ENCODE measurements around the gene FCF1.

Gene FCF1

DNA sequence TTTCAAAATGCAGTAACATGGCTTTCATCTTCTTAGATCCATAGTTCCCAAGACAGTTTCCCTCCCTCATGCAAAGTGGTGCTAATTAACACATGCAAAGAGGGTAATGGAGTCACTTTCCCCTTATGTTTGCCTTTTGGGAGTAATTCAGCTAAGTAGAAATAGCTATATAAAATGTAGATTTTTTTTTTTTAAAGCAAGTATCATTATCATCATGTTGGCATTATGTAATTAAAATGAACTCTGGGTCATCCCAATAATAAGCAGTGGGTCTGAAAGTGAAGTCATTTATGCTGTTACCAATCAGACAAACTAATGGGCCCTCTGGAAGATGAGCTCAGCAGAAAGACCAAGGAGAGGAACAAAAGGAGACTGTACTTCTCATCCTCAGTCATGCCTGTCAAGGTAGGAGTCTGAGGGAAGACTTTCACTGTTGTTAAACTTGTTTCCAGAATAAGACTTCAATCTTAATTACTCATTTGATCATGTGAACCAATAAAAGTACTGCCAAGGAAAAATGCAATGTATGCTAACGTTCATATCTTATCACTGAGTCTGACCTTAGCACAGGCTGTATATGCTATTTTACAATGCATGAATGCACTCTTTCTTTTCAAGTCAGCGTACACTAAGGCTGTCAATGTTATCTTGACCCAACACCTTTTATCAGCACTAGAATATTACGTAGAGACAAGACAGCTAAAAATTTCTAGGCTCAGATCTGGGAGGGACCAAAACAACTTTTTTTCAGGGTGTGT, 26.8 kb upstream of the FCF1 start:
- Mint-ChIP-seq H3K4me1 (peaks cover 29 to 31% of the 10 kb centered on the region in 2 donors), H3K9me3 (no peaks in the 10 kb centered on the region), H3K27me3 (no peaks in the 10 kb centered on the region), H3K27ac (no peak overlapping the region), H3K4me3 (no peak overlapping the region), H3K36me3 (peaks cover 45 to 71% of the 10 kb centered on the region in 2 donors)
- ATAC-seq (replicated peaks) (no peak), DNase-seq (no peak)

DNA sequence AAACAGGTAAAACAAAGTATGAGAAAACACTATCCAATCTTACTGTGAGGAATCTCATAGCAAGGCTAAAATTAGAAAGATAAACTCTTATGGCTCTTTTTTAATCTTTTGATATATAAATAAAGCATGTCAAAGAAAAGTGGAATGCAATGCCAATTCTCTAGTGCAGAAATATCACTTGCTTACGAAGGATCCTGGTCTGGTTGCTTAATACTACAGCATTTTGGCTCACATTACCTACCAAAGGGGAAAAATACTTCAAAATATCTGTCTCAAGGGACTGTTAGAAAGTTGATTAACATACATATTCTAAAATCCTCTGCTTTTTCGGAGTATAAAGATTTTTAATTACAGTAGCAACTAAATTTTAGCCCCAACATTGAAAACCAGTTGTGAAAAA, 21.5 kb upstream of the FCF1 start:
- ATAC-seq (replicated peaks), result no peak
- Mint-ChIP-seq H3K4me1 (peaks cover 8 to 12% of the 10 kb centered on the region in 2 donors), H3K9me3 (no peaks in the 10 kb centered on the region), H3K27ac (no peak overlapping the region), H3K36me3 (peaks cover 21 to 43% of the 10 kb centered on the region in 2 donors), H3K27me3 (no peaks in the 10 kb centered on the region), H3K4me3 (no peak overlapping the region)
- DNase-seq, result no peak

DNA sequence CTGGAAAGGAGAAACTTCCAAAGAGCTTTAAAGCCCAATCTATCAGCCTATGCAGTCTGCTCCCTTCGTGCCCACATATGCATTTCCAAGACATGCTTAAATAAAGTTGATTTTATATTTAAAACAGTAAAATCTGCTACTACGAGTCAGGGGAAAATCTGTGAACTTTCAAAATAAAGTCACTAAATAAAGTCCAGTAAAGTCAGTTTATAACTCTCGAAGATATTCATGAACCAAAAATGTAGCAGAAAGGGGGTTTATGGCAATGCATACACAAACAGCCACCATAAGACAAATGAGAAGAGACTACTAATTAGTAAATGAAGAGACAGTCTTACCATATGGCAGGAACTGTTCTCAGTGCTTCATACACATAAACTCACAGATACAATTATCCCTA, 19.8 kb upstream of the FCF1 start:
- ATAC-seq (replicated peaks), result no peak
- H3K4me1 Mint-ChIP-seq, result peaks cover 8 to 10% of the 10 kb centered on the region in 2 donors
- H3K27ac Mint-ChIP-seq, result no peak overlapping the region
- no peak for DNase-seq
- H3K27me3 Mint-ChIP-seq, result no peaks in the 10 kb centered on the region
- no peaks in the 10 kb centered on the region for H3K9me3 Mint-ChIP-seq
- peaks cover 23 to 44% of the 10 kb centered on the region in 2 donors for H3K36me3 Mint-ChIP-seq
- no peak overlapping the region for H3K4me3 Mint-ChIP-seq

DNA sequence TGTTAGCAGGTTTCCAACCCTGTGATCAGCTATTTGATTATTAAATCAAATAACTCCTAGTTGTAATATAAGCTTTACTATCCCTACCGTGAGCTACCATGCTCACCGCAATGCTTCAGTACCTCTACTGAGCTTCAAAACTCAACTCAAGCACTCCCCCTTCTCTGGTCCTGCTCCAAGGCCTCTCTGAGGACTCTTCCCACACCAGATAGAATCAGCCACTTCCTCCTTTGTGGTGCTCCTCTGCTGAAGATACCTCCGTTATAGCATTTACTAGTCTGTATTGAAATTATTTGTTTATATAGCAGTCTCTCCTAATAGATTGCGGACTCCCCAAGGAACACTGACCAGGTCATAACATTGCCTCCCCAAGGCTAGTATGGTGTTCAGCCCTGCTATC, 17.5 kb upstream of the FCF1 start:
- H3K27ac Mint-ChIP-seq, result no peak overlapping the region
- H3K27me3 Mint-ChIP-seq, result no peaks in the 10 kb centered on the region
- no peak overlapping the region for H3K4me3 Mint-ChIP-seq
- H3K4me1 Mint-ChIP-seq, result peaks cover 4 to 8% of the 10 kb centered on the region in 2 donors
- peaks cover 14 to 38% of the 10 kb centered on the region in 2 donors for H3K36me3 Mint-ChIP-seq
- H3K9me3 Mint-ChIP-seq, result no peaks in the 10 kb centered on the region
- no peak for ATAC-seq (replicated peaks)
- DNase-seq, result no peak

DNA sequence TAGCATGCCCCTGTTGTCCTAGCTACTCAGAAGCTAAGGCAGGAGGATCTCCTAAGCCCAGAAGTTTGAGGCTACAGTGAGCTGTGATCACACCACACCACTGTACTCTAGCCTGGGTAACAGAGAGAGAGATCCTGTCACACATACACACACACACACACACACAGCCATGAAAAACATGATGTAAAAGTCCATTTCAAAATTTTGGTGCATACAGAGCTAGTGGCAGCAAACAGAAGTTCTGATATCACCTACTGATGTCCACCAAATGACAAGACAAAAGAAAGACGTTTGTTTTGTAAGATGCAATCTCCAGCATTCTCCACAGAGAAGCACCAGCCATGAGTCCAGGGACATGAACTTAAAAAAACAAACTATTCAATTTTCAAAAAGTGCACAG, 15.9 kb upstream of the FCF1 start:
- no peak for ATAC-seq (replicated peaks)
- Mint-ChIP-seq H3K27me3 (no peaks in the 10 kb centered on the region), H3K9me3 (peaks cover 4 to 6% of the 10 kb centered on the region in 2 donors), H3K4me3 (no peak overlapping the region), H3K4me1 (peaks cover 9 to 14% of the 10 kb centered on the region in 2 donors), H3K27ac (no peak overlapping the region), H3K36me3 (peaks cover 20 to 42% of the 10 kb centered on the region in 2 donors)
- DNase-seq, result no peak

DNA sequence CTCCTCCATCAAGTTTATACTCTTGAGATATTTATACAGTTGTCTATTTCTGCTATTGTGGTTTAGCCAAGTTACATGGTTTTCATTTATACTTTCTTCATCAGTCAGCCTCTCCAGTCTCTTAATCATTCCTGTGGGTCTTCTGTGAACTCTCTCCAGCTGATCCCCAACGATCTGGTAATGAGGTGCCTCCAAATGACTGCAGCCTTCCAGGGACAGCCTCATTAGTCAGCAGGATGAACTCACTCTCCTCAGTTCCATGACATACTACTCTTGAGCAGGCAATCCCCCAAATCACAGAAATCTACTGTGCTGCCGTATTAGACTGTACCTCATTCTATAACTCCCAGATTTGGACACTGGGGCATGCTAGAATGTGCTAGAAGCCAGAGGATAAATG, 15.4 kb upstream of the FCF1 start:
- DNase-seq (no peak), ATAC-seq (replicated peaks) (no peak)
- Mint-ChIP-seq H3K4me3 (no peak overlapping the region), H3K36me3 (peaks cover 25 to 46% of the 10 kb centered on the region in 2 donors), H3K9me3 (peaks cover 4 to 7% of the 10 kb centered on the region in 2 donors), H3K4me1 (peaks cover 9 to 14% of the 10 kb centered on the region in 2 donors), H3K27me3 (no peaks in the 10 kb centered on the region), H3K27ac (no peak overlapping the region)

DNA sequence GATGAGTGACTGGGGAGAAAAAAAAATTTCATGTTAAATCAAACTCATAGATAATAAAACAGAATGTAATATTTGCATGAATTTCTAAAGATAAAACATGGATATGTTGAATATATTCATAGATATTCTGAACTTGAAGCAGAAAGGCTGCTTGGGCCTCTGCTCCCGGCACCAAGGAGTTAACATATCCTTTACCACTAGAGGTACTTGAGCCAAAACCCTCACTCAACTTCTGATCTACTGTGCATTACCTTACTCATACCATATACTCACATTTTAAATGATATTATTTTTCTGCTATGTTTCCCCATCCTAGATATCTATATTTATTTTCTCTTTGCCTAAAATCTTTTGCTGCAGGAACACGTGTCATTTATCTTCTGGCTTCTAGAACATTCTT, 15.0 kb upstream of the FCF1 start:
- Mint-ChIP-seq H3K36me3 (peaks cover 29 to 50% of the 10 kb centered on the region in 2 donors), H3K27me3 (no peaks in the 10 kb centered on the region), H3K27ac (no peak overlapping the region), H3K4me1 (peaks cover 12 to 18% of the 10 kb centered on the region in 2 donors), H3K9me3 (peaks cover 9 to 11% of the 10 kb centered on the region in 2 donors), H3K4me3 (no peak overlapping the region)
- no peak for ATAC-seq (replicated peaks)
- DNase-seq, result no peak

DNA sequence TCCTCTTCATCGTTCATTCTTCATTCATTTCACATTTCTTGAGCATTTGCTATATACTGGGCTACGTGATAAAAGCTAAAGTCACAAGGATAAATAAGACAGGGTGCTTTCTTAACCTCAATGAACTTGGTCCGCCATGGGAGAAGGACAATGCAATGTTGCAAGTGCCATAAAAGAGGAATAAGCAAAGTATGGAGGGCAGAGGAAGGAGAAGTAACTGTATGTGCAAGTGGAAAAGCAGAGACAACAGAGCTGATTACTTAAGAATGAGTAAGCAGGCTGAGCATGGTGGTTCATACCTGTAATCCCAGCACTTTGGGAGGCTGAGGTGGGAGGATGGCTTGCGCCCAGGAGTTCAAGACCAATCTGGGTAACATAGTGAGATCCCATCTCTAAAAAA, 14.5 kb upstream of the FCF1 start:
- H3K9me3 Mint-ChIP-seq, result peaks cover 11 to 12% of the 10 kb centered on the region in 2 donors
- DNase-seq (no peak), ATAC-seq (replicated peaks) (no peak)
- no peak overlapping the region for H3K4me3 Mint-ChIP-seq
- no peak overlapping the region for H3K27ac Mint-ChIP-seq
- peaks cover 15 to 22% of the 10 kb centered on the region in 2 donors for H3K4me1 Mint-ChIP-seq
- H3K36me3 Mint-ChIP-seq, result peaks cover 31 to 52% of the 10 kb centered on the region in 2 donors
- no peaks in the 10 kb centered on the region for H3K27me3 Mint-ChIP-seq

DNA sequence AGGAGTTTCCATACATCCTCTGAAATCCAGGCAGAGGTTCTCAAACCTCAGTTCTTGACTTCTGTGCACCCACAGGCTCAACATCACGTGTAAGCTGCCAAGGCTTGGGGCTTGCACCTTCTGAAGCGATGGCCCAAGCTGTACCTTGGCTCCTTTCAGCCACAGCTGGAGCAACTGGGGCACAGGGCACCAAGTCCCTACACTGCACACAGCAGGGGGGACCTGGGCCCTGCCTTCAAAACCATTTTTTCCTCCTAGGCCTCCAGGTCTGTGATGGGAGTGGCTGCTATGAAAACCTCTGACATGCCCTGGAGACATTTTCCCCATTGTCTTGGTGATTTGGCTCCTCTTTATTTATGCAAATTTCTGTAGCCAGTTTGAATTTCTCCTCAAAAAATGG, 10.7 kb upstream of the FCF1 start:
- DNase-seq (no peak), ATAC-seq (replicated peaks) (no peak)
- Mint-ChIP-seq H3K4me3 (no peak overlapping the region), H3K4me1 (peaks cover 22 to 33% of the 10 kb centered on the region in 2 donors), H3K27me3 (no peaks in the 10 kb centered on the region), H3K9me3 (peaks cover 11 to 14% of the 10 kb centered on the region in 2 donors), H3K27ac (no peak overlapping the region), H3K36me3 (peaks cover 28 to 50% of the 10 kb centered on the region in 2 donors)

DNA sequence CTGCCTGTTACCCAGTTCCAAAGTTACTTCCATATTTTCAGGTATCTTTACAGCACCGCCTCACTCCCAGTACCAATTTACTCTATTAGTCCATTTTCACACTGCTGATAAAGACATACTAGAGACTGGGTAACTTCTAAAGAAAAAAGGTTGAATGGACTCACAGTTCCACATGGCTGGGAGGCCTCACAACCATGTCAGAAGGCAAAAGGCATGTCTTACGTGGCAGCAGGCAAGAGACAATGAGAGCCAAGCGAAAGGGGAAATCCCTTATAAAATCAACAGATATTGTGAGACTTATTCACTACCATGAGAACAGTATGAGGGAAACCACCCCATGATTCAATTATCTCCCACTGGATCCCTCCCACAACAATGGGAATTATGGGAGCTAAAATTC, 9.9 kb upstream of the FCF1 start:
- Mint-ChIP-seq H3K4me1 (peaks cover 22 to 34% of the 10 kb centered on the region in 2 donors), H3K36me3 (peaks cover 24 to 45% of the 10 kb centered on the region in 2 donors), H3K27ac (peak overlapping the region; percentile 15), H3K9me3 (peaks cover 11 to 14% of the 10 kb centered on the region in 2 donors), H3K4me3 (no peak overlapping the region), H3K27me3 (no peaks in the 10 kb centered on the region)
- ATAC-seq (replicated peaks) (peak; percentile 51 to 60), DNase-seq (no peak)

DNA sequence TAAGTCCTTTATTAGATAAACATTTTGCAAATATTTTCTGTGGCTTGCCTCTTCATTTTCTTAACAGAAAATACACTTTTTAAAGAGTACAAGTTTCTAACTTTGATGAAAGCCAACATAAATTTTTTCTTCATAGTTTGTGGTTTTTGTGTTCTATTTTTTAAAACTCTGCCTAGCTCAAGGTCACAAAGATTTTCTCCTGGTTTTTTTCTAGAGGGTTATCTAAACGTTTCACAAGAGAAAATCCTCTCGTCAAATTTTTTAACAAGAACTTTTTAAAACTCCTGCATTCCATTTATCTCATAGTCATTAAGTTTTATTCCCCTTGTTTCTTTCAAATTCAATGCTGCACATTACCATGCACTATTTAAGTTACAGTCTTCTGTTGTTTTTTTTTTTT, 8.3 kb upstream of the FCF1 start:
- no peaks in the 10 kb centered on the region for H3K27me3 Mint-ChIP-seq
- DNase-seq, result no peak
- peaks cover 24 to 43% of the 10 kb centered on the region in 2 donors for H3K4me1 Mint-ChIP-seq
- ATAC-seq (replicated peaks), result no peak
- H3K9me3 Mint-ChIP-seq, result peaks cover 11 to 14% of the 10 kb centered on the region in 2 donors
- peaks cover 24 to 37% of the 10 kb centered on the region in 2 donors for H3K36me3 Mint-ChIP-seq
- H3K27ac Mint-ChIP-seq, result no peak overlapping the region
- H3K4me3 Mint-ChIP-seq, result no peak overlapping the region

DNA sequence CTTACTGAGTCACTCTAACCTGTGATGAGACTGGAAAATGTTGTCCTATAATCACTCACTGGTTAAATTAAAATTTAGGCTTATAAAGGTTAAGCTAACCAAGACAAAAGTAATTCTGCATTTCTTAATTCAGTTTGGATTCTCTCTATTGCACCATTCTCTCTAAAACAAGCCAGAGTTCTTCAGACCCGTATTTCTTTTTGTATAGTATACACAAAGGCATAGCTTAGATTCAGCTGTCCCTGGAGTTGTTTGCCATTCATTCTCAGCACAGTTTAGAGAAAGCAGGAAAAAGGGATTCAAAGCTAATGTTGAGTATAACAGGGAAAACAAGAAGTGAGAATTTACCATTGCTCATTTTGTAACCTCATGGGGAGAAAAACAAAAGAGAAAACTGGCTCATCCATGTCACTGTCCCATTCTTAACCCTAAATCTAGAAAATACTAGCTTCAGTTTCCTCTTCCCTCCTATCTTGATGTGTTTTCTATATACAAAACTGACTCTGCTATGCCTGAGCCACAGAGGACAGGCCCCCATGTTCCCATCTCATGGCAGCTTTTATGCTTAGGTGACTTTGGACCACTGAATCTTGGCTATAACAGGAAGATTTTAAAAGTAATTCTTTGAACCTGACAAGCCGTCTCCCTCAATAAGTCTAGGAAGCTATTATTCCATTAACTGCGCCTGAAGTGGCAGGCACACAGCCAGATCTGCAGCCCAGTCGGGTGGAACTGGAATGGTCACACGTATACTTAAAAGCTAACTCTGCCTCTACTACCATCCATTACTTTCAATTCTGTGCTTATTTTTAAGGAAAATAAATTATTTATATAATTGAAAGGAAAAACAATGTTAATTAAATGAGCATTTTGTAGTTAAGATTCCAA, 7.1 kb upstream of the FCF1 start:
- DNase-seq, result no peak
- H3K27ac Mint-ChIP-seq, result no peak overlapping the region
- H3K4me1 Mint-ChIP-seq, result peaks cover 30 to 53% of the 10 kb centered on the region in 2 donors

DNA sequence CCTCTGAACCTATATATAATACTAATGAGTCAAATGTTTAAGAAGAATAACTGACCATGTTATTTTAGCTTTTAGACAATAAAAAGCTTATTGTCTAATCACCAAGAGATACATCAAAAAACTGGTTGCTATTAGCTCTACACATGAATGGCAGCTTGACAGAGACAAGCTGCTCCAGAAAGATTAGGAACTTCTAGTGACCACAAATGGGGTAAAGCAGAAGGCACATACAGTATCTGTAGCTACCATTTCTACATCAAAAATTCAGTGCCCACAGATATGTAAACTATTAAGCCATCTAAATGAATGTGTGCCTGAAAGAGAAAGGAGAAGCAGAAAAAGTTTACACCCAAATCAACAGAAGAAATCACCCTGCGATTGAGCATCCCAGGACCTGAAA, 2.5 kb upstream of the FCF1 start:
- H3K9me3 Mint-ChIP-seq, result no peaks in the 10 kb centered on the region
- no peak for DNase-seq
- H3K4me1 Mint-ChIP-seq, result peaks cover 21 to 56% of the 10 kb centered on the region in 2 donors
- no peaks in the 10 kb centered on the region for H3K27me3 Mint-ChIP-seq
- peaks cover 3 to 6% of the 10 kb centered on the region in 2 donors for H3K36me3 Mint-ChIP-seq
- no peak overlapping the region for H3K27ac Mint-ChIP-seq
- ATAC-seq (replicated peaks), result no peak
- H3K4me3 Mint-ChIP-seq, result peak overlapping the region; percentile 13 to 32

More for the DNA sequence above, 7.1 kb upstream of the FCF1 start:
- ATAC-seq (replicated peaks), result peak in 1 of 2 donors; percentile 29
- H3K27me3 Mint-ChIP-seq, result no peaks in the 10 kb centered on the region
- no peak overlapping the region for H3K4me3 Mint-ChIP-seq
- peaks cover 10 to 14% of the 10 kb centered on the region in 2 donors for H3K9me3 Mint-ChIP-seq
- peaks cover 21 to 33% of the 10 kb centered on the region in 2 donors for H3K36me3 Mint-ChIP-seq

DNA sequence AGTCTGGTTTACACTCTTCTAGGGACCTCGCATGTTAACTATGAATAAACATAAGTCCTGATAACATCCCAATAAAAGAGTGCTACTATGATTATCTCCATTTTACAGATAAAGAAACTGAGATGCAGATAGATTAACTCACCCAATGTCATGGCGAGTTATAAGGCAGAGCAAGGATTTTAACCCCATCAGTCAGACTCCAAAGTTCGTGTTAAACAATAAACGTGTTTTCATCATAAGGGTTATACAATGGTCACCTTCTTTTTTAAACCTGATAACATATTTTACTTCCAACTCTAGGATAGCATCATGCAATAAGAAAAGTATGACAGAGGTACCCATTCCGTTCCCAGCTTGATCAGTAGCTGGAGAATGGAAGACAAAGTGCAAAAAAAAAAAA, 1.3 kb upstream of the FCF1 start:
- H3K9me3 Mint-ChIP-seq, result no peaks in the 10 kb centered on the region
- no peaks in the 10 kb centered on the region for H3K27me3 Mint-ChIP-seq
- ATAC-seq (replicated peaks), result no peak
- H3K4me3 Mint-ChIP-seq, result peak overlapping the region; percentile 91 to 93
- H3K27ac Mint-ChIP-seq, result no peak overlapping the region
- no peak for DNase-seq
- H3K36me3 Mint-ChIP-seq, result peaks cover 8 to 15% of the 10 kb centered on the region in 2 donors
- H3K4me1 Mint-ChIP-seq, result peaks cover 15 to 53% of the 10 kb centered on the region in 2 donors
